Measurements from ENCODE around the gene UBE2H. TPM values are rescaled to one million over a fixed set of nuclear protein-coding genes. Genes with fewer than 3 reads are reported as not detected.

Gene UBE2H
- total RNA-seq, 2 donors from 2014 or later = 53.2 to 60.9 TPM

DNA sequence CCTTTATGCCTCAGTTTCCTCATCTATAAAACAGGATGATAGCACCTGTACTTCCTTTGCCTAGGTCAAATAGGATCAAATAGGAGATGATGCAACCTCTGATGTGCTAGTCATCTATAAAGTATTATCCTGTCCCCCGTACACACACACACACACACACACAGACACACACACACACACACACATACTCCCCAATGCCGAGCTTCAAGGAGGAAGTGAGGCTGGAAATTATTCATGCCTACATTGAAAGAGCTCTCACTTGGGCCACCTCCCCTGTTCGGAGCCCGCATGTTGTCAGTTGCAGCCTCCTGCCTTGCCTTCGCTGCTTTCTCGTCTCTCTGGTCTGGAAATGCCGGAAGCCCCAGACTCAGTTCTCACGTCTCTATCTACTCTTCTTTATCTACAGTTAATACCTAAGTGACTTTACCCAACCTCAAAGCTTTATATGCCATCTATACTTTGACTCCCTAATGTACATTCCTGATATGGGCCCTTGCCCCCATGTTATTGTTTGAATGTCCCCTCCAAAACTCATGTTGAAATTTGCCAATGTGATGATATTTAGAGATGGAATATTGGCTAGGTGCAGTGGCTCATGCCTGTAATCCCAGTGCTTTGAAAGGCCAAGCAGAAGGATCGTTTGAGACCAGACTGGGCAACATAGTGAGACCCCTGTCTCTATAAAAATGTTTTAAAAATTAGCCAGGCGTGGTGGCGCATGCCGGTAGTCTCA lies 6.9 kb upstream of the UBE2H start:
- DNase-seq (no peak), ATAC-seq (replicated peaks in 1 of 2) (no peak)
- Mint-ChIP-seq H3K27ac (no peak overlapping the region), H3K27me3 (ENCODE audit: low read depth) (no peaks in the 10 kb centered on the region), H3K4me3 (no peak overlapping the region), H3K4me1 (ENCODE audit: low read depth) (peaks cover 6% of the 10 kb centered on the region), H3K36me3 (ENCODE audit: insufficient read depth in 2 of 2) (no peaks in the 10 kb centered on the region), H3K9me3 (no peaks in the 10 kb centered on the region)

- no peaks in the 10 kb centered on the region for H3K36me3 Mint-ChIP-seq (ENCODE audit: insufficient read depth in 2 of 2)
- peaks cover 6% of the 10 kb centered on the region for H3K4me1 Mint-ChIP-seq (ENCODE audit: low read depth)
- no peaks in the 10 kb centered on the region for H3K27me3 Mint-ChIP-seq (ENCODE audit: low read depth)
- no peak overlapping the region for H3K27ac Mint-ChIP-seq
- no peak overlapping the region for H3K4me3 Mint-ChIP-seq
- H3K9me3 Mint-ChIP-seq = no peaks in the 10 kb centered on the region
- no peak for DNase-seq
- ATAC-seq (replicated peaks in 1 of 2) = peak in 1 of 2 donors; percentile 22
Observed at GRCh38 chr7:129958643-129959470, 6.1 kb upstream of the UBE2H start.

DNA sequence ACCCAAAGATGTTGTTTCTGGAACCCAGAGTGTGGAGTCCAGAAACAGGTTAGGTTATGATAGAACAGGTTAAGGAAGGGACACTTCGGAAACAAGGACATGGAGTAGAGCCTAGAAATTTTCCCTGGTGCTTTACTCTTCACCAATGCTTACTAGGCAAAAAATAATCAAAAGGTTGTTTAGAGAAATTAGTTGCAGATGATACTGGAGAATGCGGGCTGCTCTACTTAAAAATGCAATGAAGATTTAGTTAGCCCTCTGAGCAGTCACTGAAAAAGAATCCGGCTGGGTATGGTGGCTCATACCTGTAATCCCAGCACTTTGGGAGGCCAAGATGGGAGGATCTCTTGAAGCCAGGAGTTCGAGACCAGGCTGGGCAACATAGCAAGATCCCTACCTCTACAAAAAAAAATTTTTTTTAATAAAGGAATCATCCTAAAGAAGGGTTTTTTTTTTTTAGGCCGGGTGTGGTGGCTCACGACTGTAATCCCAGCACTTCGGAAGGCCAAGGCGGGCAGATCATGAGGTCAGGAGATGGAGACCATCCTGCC lies 3.3 kb upstream of the UBE2H start:
- ATAC-seq (replicated peaks in 1 of 2) = no peak
- Mint-ChIP-seq H3K27ac (no peak overlapping the region), H3K27me3 (ENCODE audit: low read depth) (no peaks in the 10 kb centered on the region), H3K9me3 (no peaks in the 10 kb centered on the region), H3K36me3 (ENCODE audit: insufficient read depth in 2 of 2) (peaks cover 2 to 5% of the 10 kb centered on the region in 2 donors), H3K4me1 (ENCODE audit: low read depth) (peaks cover 14% of the 10 kb centered on the region), H3K4me3 (no peak overlapping the region)
- no peak for DNase-seq

DNA sequence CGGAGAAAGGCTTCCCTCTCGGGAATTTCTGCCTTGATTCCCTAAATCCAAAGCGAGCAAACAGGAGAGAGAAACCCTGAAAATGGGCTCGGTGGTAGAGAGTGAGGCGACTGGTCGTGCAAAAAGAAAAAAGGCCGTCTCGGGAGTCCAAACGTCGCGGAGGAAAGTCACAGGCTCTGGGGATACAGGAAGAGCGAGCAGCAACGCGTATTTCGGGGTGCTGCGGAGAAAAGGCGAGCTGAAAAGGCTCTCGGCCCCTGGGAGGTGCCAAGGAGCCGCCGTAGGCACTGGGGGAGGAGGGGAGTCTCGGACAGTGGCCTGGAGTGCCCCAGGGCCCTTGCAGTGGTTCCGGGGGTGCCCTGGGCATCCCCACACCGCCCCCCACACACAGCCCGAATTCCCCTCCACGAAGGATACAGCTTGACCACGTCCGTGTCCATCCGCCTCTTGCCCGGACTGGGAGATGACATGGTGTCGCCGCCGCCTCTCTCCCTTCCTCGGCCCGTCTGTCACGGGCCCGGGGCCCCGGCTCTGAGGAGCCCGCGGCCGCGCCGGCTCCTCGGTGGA lies 591 bp downstream of the UBE2H start:
- H3K4me3 Mint-ChIP-seq = no peak overlapping the region
- no peaks in the 10 kb centered on the region for H3K27me3 Mint-ChIP-seq (ENCODE audit: low read depth)
- peaks cover 2 to 5% of the 10 kb centered on the region in 2 donors for H3K36me3 Mint-ChIP-seq (ENCODE audit: insufficient read depth in 2 of 2)
- H3K27ac Mint-ChIP-seq = peak overlapping the region; percentile 99
- ATAC-seq (replicated peaks in 1 of 2) = peak; percentile 16 to 24
- H3K4me1 Mint-ChIP-seq (ENCODE audit: low read depth) = peaks cover 21% of the 10 kb centered on the region
- DNase-seq = peak; percentile 45 to 47
- H3K9me3 Mint-ChIP-seq = no peaks in the 10 kb centered on the region

DNA sequence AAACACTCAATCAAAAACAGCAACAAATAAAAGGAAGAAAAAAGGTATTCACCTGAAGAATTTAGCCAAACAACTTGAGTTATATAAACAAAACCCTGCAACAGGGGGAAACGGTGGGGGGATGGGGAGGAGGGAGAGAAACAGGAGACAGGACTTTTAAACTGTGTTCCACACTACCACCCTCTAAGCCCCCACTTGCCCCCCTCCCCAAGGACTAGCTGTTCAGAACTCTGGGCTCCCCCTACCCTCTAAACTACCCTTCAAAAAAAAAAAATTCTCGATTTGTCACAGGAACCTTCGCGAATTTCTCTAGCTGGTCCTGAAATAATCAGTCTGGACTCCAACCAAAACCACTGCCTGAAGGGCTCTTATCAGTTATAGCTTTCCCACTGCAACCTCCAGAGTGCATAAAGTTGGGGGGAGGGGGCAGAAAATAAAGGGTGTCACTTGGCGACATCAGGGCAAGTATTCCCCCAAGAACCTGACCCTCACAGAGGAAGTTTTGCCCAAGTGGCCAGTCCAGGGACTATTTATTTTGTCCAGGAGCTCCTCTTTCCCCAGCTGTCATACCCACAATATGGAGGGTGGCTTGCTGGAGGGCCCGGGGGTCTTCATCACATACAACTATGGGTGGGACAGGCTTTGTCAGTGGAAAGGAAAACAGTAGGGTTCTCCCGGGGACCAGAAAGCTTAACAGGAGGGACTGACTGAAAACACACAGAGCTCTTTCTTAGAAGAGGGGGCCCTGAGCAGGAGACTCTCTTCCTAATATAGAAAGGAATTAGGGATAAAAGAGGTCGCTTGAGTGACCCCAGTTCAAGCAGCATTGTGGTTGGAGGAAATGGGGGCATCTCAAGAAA lies 1.3 kb downstream of the UBE2H start:
- Mint-ChIP-seq H3K27ac (peak overlapping the region; percentile 99), H3K4me1 (ENCODE audit: low read depth) (peaks cover 28% of the 10 kb centered on the region), H3K4me3 (no peak overlapping the region), H3K9me3 (no peaks in the 10 kb centered on the region), H3K27me3 (ENCODE audit: low read depth) (no peaks in the 10 kb centered on the region), H3K36me3 (ENCODE audit: insufficient read depth in 2 of 2) (peaks cover 2 to 5% of the 10 kb centered on the region in 2 donors)
- no peak for DNase-seq
- ATAC-seq (replicated peaks in 1 of 2) = no peak

DNA sequence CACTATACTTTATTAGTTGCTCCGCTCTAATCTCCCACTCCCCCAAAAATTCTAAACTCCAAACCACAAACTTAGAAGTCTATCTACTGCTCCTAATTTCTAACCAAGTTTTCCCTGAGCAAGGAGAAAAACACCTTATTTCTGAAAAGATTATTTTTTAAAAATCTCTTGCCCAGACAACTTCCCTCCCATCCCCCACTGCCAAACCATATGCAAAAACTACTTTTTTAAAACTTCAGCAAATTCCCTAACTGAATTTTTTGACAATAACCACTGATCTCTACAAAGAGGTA lies 1.9 kb downstream of the UBE2H start:
- Mint-ChIP-seq H3K27ac (no peak overlapping the region), H3K36me3 (ENCODE audit: insufficient read depth in 2 of 2) (peaks cover 2 to 5% of the 10 kb centered on the region in 2 donors), H3K4me1 (ENCODE audit: low read depth) (peaks cover 30% of the 10 kb centered on the region), H3K4me3 (no peak overlapping the region), H3K27me3 (ENCODE audit: low read depth) (no peaks in the 10 kb centered on the region), H3K9me3 (no peaks in the 10 kb centered on the region)
- DNase-seq (no peak), ATAC-seq (replicated peaks in 1 of 2) (no peak)

DNA sequence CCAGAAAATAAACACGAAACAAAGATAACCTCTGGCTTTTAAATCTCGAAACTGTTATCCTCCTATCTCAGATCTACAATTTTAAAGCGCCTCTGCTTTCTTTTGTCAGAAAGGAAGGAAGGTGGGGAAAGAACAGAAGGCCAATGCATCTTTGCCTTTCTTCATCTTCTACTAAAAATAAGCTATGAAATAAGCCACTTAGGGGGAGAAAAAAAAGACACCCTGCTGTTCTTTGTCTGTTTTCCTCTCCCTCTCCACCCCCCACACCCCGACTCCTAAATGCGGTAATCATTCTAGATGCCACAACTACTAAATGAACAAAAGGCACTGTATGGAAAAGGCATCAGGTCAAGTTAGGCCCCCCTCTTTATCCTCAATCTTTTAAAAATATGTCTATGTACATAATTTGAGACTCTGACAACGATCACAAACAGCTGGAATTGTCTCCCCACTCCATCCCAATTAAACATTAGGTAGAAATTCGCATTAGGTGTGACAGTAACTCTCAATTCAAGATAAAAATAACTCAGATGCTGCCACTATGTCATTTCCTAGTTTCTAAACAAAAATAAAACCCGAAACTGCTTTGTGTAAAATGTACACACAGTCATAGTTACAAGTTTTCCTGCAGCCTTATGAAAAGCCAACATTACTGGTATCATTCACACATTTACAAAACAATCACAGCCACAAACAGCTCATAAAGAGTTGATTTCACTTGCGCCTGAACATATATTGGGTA lies 2.4 kb downstream of the UBE2H start:
- no peaks in the 10 kb centered on the region for H3K9me3 Mint-ChIP-seq
- ATAC-seq (replicated peaks in 1 of 2) (peak; percentile 16 to 22), DNase-seq (no peak)
- H3K4me1 Mint-ChIP-seq (ENCODE audit: low read depth) = peaks cover 25% of the 10 kb centered on the region
- H3K27me3 Mint-ChIP-seq (ENCODE audit: low read depth) = no peaks in the 10 kb centered on the region
- H3K4me3 Mint-ChIP-seq = no peak overlapping the region
- no peak overlapping the region for H3K27ac Mint-ChIP-seq
- peaks cover 2 to 5% of the 10 kb centered on the region in 2 donors for H3K36me3 Mint-ChIP-seq (ENCODE audit: insufficient read depth in 2 of 2)

DNA sequence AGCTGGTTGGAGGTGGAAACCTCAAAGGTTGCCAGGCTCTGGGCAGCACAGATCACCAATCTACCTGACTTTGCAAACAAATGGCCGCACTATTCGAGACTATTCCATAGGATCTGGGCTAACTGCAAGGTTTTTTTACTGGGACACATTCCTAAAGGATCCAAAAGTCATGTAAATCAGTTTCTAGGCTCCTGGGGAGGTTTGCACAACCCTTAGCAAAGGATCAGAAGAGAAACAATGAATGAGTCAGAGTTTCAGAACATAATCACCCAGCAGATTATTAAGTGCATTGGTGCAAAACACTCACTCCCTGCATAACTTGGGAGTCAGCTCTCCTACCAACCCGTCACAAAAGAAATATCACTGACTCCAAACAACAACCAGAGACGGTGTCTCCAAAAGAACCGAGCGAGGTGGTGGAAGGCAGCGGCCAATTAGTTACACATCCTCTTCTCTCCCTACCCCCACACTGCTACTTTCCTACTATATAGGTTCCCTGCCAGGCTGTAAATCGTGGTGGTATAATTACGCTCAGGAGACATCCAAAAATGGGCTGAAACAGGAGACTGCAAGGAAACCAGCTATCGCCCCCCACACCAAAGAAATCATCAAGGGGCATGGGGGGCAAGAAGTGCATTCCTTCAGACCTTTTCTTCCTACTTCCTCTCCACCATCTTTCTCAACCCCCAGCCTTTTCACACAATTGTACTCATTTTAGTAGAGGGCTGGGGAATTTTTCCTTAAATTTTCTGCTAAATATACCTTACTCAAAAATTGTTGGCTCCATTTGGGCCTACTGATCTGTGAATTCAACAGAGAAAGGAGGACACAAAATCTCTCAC lies 3.2 kb downstream of the UBE2H start:
- H3K27me3 Mint-ChIP-seq (ENCODE audit: low read depth) = no peaks in the 10 kb centered on the region
- no peaks in the 10 kb centered on the region for H3K9me3 Mint-ChIP-seq
- H3K4me3 Mint-ChIP-seq = no peak overlapping the region
- H3K36me3 Mint-ChIP-seq (ENCODE audit: insufficient read depth in 2 of 2) = peaks cover 4 to 6% of the 10 kb centered on the region in 2 donors
- no peak overlapping the region for H3K27ac Mint-ChIP-seq
- H3K4me1 Mint-ChIP-seq (ENCODE audit: low read depth) = peaks cover 32% of the 10 kb centered on the region
- DNase-seq (peak; percentile 17), ATAC-seq (replicated peaks in 1 of 2) (peak; percentile 55 to 56)

GRCh38 chr7:129948877-129949291 lies 3.9 kb downstream of the UBE2H start:
- Mint-ChIP-seq H3K9me3 (no peaks in the 10 kb centered on the region), H3K36me3 (ENCODE audit: insufficient read depth in 2 of 2) (peaks cover 4 to 6% of the 10 kb centered on the region in 2 donors), H3K27ac (no peak overlapping the region), H3K4me1 (ENCODE audit: low read depth) (peaks cover 32% of the 10 kb centered on the region), H3K4me3 (no peak overlapping the region), H3K27me3 (ENCODE audit: low read depth) (no peaks in the 10 kb centered on the region)
- peak; percentile 80 to 82 for DNase-seq
- ATAC-seq (replicated peaks in 1 of 2) = peak; percentile 66 to 68

DNA sequence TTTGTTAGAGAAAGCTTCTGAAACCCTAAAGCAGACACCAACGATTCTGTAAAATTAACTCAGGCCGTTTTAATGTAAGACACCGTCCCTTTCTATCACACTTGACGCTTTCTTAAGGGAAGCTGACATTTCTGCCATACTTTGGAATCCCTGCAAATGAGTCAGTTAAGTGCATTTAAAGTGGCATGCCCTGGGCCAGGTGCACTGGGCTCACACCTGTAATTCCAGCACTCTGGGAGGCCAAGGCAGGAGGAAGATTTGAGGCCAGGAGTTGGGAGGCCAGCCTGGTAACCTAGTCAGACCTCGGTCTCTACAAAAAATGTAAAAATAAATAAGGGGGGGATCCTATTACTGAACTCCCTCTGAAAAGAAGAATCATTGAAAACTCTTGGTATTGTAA lies 4.4 kb downstream of the UBE2H start:
- peaks cover 31% of the 10 kb centered on the region for H3K4me1 Mint-ChIP-seq (ENCODE audit: low read depth)
- H3K4me3 Mint-ChIP-seq = peak overlapping the region in 1 of 2 donors; percentile 38
- ATAC-seq (replicated peaks in 1 of 2) = no peak
- peaks cover 4 to 6% of the 10 kb centered on the region in 2 donors for H3K36me3 Mint-ChIP-seq (ENCODE audit: insufficient read depth in 2 of 2)
- DNase-seq = no peak
- H3K27me3 Mint-ChIP-seq (ENCODE audit: low read depth) = no peaks in the 10 kb centered on the region
- H3K9me3 Mint-ChIP-seq = no peaks in the 10 kb centered on the region
- no peak overlapping the region for H3K27ac Mint-ChIP-seq

DNA sequence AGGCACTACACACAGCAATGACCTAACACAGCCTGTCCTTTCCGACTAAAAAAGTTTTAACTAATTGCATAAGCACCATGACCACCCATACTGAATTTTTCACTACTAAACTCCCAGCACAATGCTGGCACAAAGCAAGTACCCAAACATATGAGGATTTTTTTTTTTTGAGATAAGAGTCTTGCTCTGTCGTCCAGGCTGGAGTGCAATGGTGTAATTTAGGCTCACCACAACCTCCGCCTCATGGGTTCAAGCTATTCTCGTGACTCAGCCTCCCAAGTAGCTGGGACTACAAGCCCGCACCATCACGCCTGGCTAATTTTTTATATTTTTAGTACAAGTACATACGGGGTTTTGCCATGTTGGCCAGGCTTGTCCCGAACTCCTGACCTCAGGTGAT lies 5.1 kb downstream of the UBE2H start:
- H3K36me3 Mint-ChIP-seq (ENCODE audit: insufficient read depth in 2 of 2) = peaks cover 3 to 5% of the 10 kb centered on the region in 2 donors

More for the DNA sequence above, 5.1 kb downstream of the UBE2H start:
- Mint-ChIP-seq H3K27me3 (ENCODE audit: low read depth) (no peaks in the 10 kb centered on the region), H3K4me3 (no peak overlapping the region), H3K4me1 (ENCODE audit: low read depth) (peaks cover 25% of the 10 kb centered on the region), H3K9me3 (no peaks in the 10 kb centered on the region), H3K27ac (peak overlapping the region; percentile 27)
- DNase-seq (no peak), ATAC-seq (replicated peaks in 1 of 2) (no peak)

Data from activated T-cell treated with anti-CD3 and anti-CD28 coated beads, Interleukin-2, amount 50 U/mL, for 72 hours (primary cell).